Activated naive CD8-positive, alpha-beta T cell treated with anti-CD3 and anti-CD28 coated beads, Interleukin-2, amount 10 ng/mL, durations not matched to agents 7 days and 5 days (primary cell): ENCODE data around the gene KL. TPM values are rescaled to one million over a fixed set of nuclear protein-coding genes. Genes with fewer than 3 reads are reported as not detected.
A peak's percentile ranks its signal among the peaks of the same experiment; 100 is the strongest.

Experiments
- ATAC-seq: fragments of 150-1000 bp; cut with Tn5 transposase; one replicate; pipeline ENCODE4 v1.10.0; 2021; ENCODE audit warnings: low read depth, moderate library complexity
- POLR2A ChIA-PET: fragments of 350-600 bp; sonication (Branson Sonifier 250); formaldehyde crosslinking; loops from one replicate; lab custom pipeline; 2021; ENCODE audit warnings: antibody characterized with exemption; lab: Charles Lee
- DNase-seq: peaks from one replicate; pipeline ENCODE4 v3.0.0; 2021
- H3K27ac Mint-ChIP-seq: one replicate; pipeline ENCODE4 v1.8.0; 2022; ENCODE audit warnings: mild to moderate bottlenecking, mixed read lengths
- H3K27me3 Mint-ChIP-seq: one replicate; pipeline ENCODE4 v1.8.0; 2022; ENCODE audit warnings: mild to moderate bottlenecking, moderate library complexity, mixed read lengths
- H3K36me3 Mint-ChIP-seq: one replicate; pipeline ENCODE4 v1.8.0; 2021; ENCODE audit warnings: mild to moderate bottlenecking, mixed read lengths
- H3K4me1 Mint-ChIP-seq: one replicate; pipeline ENCODE4 v1.8.0; 2021; ENCODE audit warnings: mixed read lengths
- H3K4me3 Mint-ChIP-seq: one replicate; pipeline ENCODE4 v1.8.0; 2022; ENCODE audit warnings: mild to moderate bottlenecking, moderate library complexity, mixed read lengths
- H3K9me3 Mint-ChIP-seq: one replicate; pipeline ENCODE4 v1.8.0; 2021; ENCODE audit warnings: mixed read lengths
- total RNA-seq, 2 experiments: library from RNA; stranded (reverse); gene quantifications; one replicate each; pipeline ENCODE4 v1.2.3, GENCODE V29; 2021

Gene KL
- total RNA-seq, 2 experiments from 2014 or later: 0.28 to 0.64 TPM

GRCh38 chr13:33008946-33009722 lies 7.1 kb upstream of the KL start:
- DNase-seq (no peak), ATAC-seq (no peak)
- H3K4me1 Mint-ChIP-seq: peaks cover 4% of the 10 kb centered on the region
- no peak overlapping the region for H3K4me3 Mint-ChIP-seq
- no peak overlapping the region for H3K27ac Mint-ChIP-seq
- H3K36me3 Mint-ChIP-seq: peaks cover 12% of the 10 kb centered on the region
- H3K27me3 Mint-ChIP-seq: peaks cover 56% of the 10 kb centered on the region
- POLR2A ChIA-PET: no interaction called here
- peaks cover 23% of the 10 kb centered on the region for H3K9me3 Mint-ChIP-seq

GRCh38 chr13:33011828-33012470 lies 4.3 kb upstream of the KL start:
- Mint-ChIP-seq H3K27ac (no peak overlapping the region), H3K27me3 (peaks cover 67% of the 10 kb centered on the region), H3K4me3 (no peak overlapping the region), H3K36me3 (peaks cover 12% of the 10 kb centered on the region), H3K4me1 (peaks cover 8% of the 10 kb centered on the region), H3K9me3 (peaks cover 21% of the 10 kb centered on the region)
- no peak for DNase-seq
- POLR2A ChIA-PET: no interaction called here
- no peak for ATAC-seq

GRCh38 chr13:33014291-33014690 lies 1.9 kb upstream of the KL start:
- no peak for DNase-seq
- Mint-ChIP-seq H3K4me1 (peaks cover 13% of the 10 kb centered on the region), H3K36me3 (peaks cover 6% of the 10 kb centered on the region), H3K9me3 (peaks cover 7% of the 10 kb centered on the region), H3K27me3 (peaks cover 72% of the 10 kb centered on the region), H3K27ac (no peak overlapping the region), H3K4me3 (no peak overlapping the region)
- no peak for ATAC-seq
- POLR2A ChIA-PET: no interaction called here

- DNase-seq: no peak
- Mint-ChIP-seq H3K4me3 (peak overlapping the region; percentile 80), H3K27me3 (peaks cover 73% of the 10 kb centered on the region), H3K36me3 (peaks cover 2% of the 10 kb centered on the region), H3K27ac (peak overlapping the region; percentile 13), H3K4me1 (peaks cover 13% of the 10 kb centered on the region), H3K9me3 (peaks cover 4% of the 10 kb centered on the region)
- ATAC-seq: no peak
- POLR2A ChIA-PET: no interaction called here
Observed at GRCh38 chr13:33015241-33015668, 968 bp upstream of the KL start.

- Mint-ChIP-seq H3K4me3 (peak overlapping the region; percentile 80), H3K36me3 (peaks cover under 1% of the 10 kb centered on the region), H3K27ac (no peak overlapping the region), H3K4me1 (peaks cover 13% of the 10 kb centered on the region), H3K27me3 (peaks cover 75% of the 10 kb centered on the region), H3K9me3 (peaks cover 2% of the 10 kb centered on the region)
- POLR2A ChIA-PET: no interaction called here
- DNase-seq (peak; percentile 47), ATAC-seq (no peak)
Observed at GRCh38 chr13:33015791-33016323, 366 bp upstream of the KL start.

GRCh38 chr13:33017323-33017929 lies 1.2 kb downstream of the KL start:
- Mint-ChIP-seq H3K9me3 (no peaks in the 10 kb centered on the region), H3K4me3 (peak overlapping the region; percentile 87), H3K4me1 (peaks cover 13% of the 10 kb centered on the region), H3K36me3 (no peaks in the 10 kb centered on the region), H3K27ac (peak overlapping the region; percentile 70), H3K27me3 (peaks cover 74% of the 10 kb centered on the region)
- peak; percentile 46 for DNase-seq
- POLR2A ChIA-PET: interaction anchor here (0.6 to 1.2 kb wide), 4 partner anchors 10 to 431 kb away, joined by 3 read pairs; partner anchors contain the start of gene PDS5B
- peak; percentile 92 for ATAC-seq

- Mint-ChIP-seq H3K4me1 (peaks cover 13% of the 10 kb centered on the region), H3K9me3 (no peaks in the 10 kb centered on the region), H3K27ac (no peak overlapping the region), H3K4me3 (no peak overlapping the region), H3K27me3 (peaks cover 74% of the 10 kb centered on the region), H3K36me3 (no peaks in the 10 kb centered on the region)
- DNase-seq (no peak), ATAC-seq (no peak)
- POLR2A ChIA-PET: no interaction called here
Observed at GRCh38 chr13:33018886-33019285, 2.7 kb downstream of the KL start.

GRCh38 chr13:33022986-33023385 lies 6.8 kb downstream of the KL start:
- DNase-seq: no peak
- POLR2A ChIA-PET: interaction anchor here (1.3 kb wide), 1 partner anchor 10 kb away, joined by 3 read pairs; no protein-coding TSS in a partner anchor
- H3K9me3 Mint-ChIP-seq: no peaks in the 10 kb centered on the region
- H3K4me3 Mint-ChIP-seq: no peak overlapping the region
- no peaks in the 10 kb centered on the region for H3K36me3 Mint-ChIP-seq
- ATAC-seq: no peak
- H3K27me3 Mint-ChIP-seq: peaks cover 65% of the 10 kb centered on the region
- H3K27ac Mint-ChIP-seq: no peak overlapping the region
- no peaks in the 10 kb centered on the region for H3K4me1 Mint-ChIP-seq

GRCh38 chr13:33025220-33025744 lies 9.1 kb downstream of the KL start:
- Mint-ChIP-seq H3K27me3 (peaks cover 52% of the 10 kb centered on the region), H3K4me3 (no peak overlapping the region)
- POLR2A ChIA-PET: no interaction called here

GRCh38 chr13:33026489-33027152 lies 10.4 kb downstream of the KL start:
- Mint-ChIP-seq H3K9me3 (no peaks in the 10 kb centered on the region), H3K27me3 (peaks cover 49% of the 10 kb centered on the region), H3K4me3 (no peak overlapping the region), H3K4me1 (no peaks in the 10 kb centered on the region), H3K27ac (no peak overlapping the region), H3K36me3 (no peaks in the 10 kb centered on the region)
- DNase-seq (no peak), ATAC-seq (no peak)
- POLR2A ChIA-PET: no interaction called here

More at GRCh38 chr13:33025220-33025744, 9.1 kb downstream of the KL start:
- no peaks in the 10 kb centered on the region for H3K36me3 Mint-ChIP-seq
- H3K27ac Mint-ChIP-seq: no peak overlapping the region
- no peaks in the 10 kb centered on the region for H3K9me3 Mint-ChIP-seq
- H3K4me1 Mint-ChIP-seq: no peaks in the 10 kb centered on the region
- no peak for DNase-seq
- no peak for ATAC-seq

GRCh38 chr13:33028620-33029019 lies 12.4 kb downstream of the KL start:
- no peak overlapping the region for H3K4me3 Mint-ChIP-seq
- peaks cover 9% of the 10 kb centered on the region for H3K4me1 Mint-ChIP-seq
- no peak for DNase-seq
- H3K27ac Mint-ChIP-seq: no peak overlapping the region
- H3K36me3 Mint-ChIP-seq: peaks cover 5% of the 10 kb centered on the region
- peaks cover 37% of the 10 kb centered on the region for H3K27me3 Mint-ChIP-seq
- H3K9me3 Mint-ChIP-seq: peaks cover 4% of the 10 kb centered on the region
- POLR2A ChIA-PET: no interaction called here
- no peak for ATAC-seq

- Mint-ChIP-seq H3K4me3 (no peak overlapping the region), H3K27me3 (peaks cover 32% of the 10 kb centered on the region), H3K36me3 (peaks cover 5% of the 10 kb centered on the region), H3K27ac (no peak overlapping the region), H3K9me3 (peaks cover 8% of the 10 kb centered on the region), H3K4me1 (peaks cover 12% of the 10 kb centered on the region)
- ATAC-seq (no peak), DNase-seq (no peak)
- POLR2A ChIA-PET: no interaction called here
Observed at GRCh38 chr13:33031277-33031676, 15.1 kb downstream of the KL start.
